Measurements from ENCODE around the gene LPP.
"Not testable (repeated sequence)": the region's sequence is repeated elsewhere in the genome, so short reads cannot be mapped to it uniquely, and the experiment has no call there.

Gene LPP

GRCh38 chr3:188407158-188407880, 253.4 kb downstream of the LPP start:
- no peak for DNase-seq

GRCh38 chr3:188408831-188409230, 254.9 kb downstream of the LPP start:
- DNase-seq = no peak

GRCh38 chr3:188411750-188412149, 257.8 kb downstream of the LPP start:
- no peak for DNase-seq

- no peak for DNase-seq
Measured at GRCh38 chr3:188415196-188415595, 261.2 kb downstream of the LPP start.

GRCh38 chr3:188416041-188416440, 262.1 kb downstream of the LPP start:
- no peak for DNase-seq

- DNase-seq = no peak
Measured at GRCh38 chr3:188417271-188417696, 263.3 kb downstream of the LPP start.

GRCh38 chr3:188417766-188418165, 263.8 kb downstream of the LPP start:
- DNase-seq = no peak

GRCh38 chr3:188421151-188421821, 267.3 kb downstream of the LPP start:
- no peak for DNase-seq

GRCh38 chr3:188421836-188422540, 268.0 kb downstream of the LPP start:
- DNase-seq = no peak

- not testable (repeated sequence) for DNase-seq
Measured at GRCh38 chr3:188427981-188428380, 274.0 kb downstream of the LPP start.

GRCh38 chr3:188431040-188431439, 277.1 kb downstream of the LPP start:
- DNase-seq = no peak

- DNase-seq = no peak
Measured at GRCh38 chr3:188431553-188431952, 277.6 kb downstream of the LPP start.

- DNase-seq = no peak
Measured at GRCh38 chr3:188432802-188433520, 279.0 kb downstream of the LPP start.

- DNase-seq = no peak
Measured at GRCh38 chr3:188433521-188434150, 279.7 kb downstream of the LPP start.

GRCh38 chr3:188434594-188434993, 280.6 kb downstream of the LPP start:
- DNase-seq = no peak

- DNase-seq = no peak
Measured at GRCh38 chr3:188435266-188435665, 281.3 kb downstream of the LPP start.

- DNase-seq = no peak
Measured at GRCh38 chr3:188437926-188438325, 284.0 kb downstream of the LPP start.

- no peak for DNase-seq
Measured at GRCh38 chr3:188439080-188439479, 285.1 kb downstream of the LPP start.

- no peak for DNase-seq
Measured at GRCh38 chr3:188440340-188440972, 286.5 kb downstream of the LPP start.

GRCh38 chr3:188442430-188442829, 288.5 kb downstream of the LPP start:
- no peak for DNase-seq

- DNase-seq = not testable (repeated sequence)
Measured at GRCh38 chr3:188445175-188445574, 291.2 kb downstream of the LPP start.

- no peak for DNase-seq
Measured at GRCh38 chr3:188446014-188446413, 292.1 kb downstream of the LPP start.
